ENCODE results near the gene CGRRF1.
A peak's percentile ranks its signal among the peaks of the same experiment; 100 is the strongest.

CGRRF1 gene

GRCh38 chr14:54554401-54554800, 44.7 kb downstream of the CGRRF1 start:
- Histone ChIP-seq H3K4me3 (ENCODE audit: low read depth, low read length) (no peak overlapping the region), H3K27ac (ENCODE audit: extremely low read depth, low read depth, low read length) (no peak overlapping the region), H3K4me1 (ENCODE audit: control insufficient read depth, insufficient read depth, low read length) (no peaks in the 10 kb centered on the region), H3K36me3 (ENCODE audit: control insufficient read depth in 2 of 2, insufficient read depth in 1 of 2, low read length in 2 of 2) (no peaks in the 10 kb centered on the region; a peak in 1 of 3 replicates), H3K9me3 (ENCODE audit: control insufficient read depth, insufficient read depth, low read depth, low read length) (no peaks in the 10 kb centered on the region)
- POLR2A ChIA-PET, result no interaction called here
- CTCF ChIA-PET, result interaction anchor here (0.7 to 0.8 kb wide), 2 partner anchors 8 to 252 kb away, joined by 4 read pairs; no protein-coding TSS in a partner anchor
- no peak for TF ChIP-seq HOXA7 (CRISPR knock-in tag; IDR thresholded peaks at IDR 0.05; ENCODE audit: borderline replicate concordance)
- no peak for TF ChIP-seq ZSCAN30 (tag by site-specific recombination; IDR thresholded peaks at IDR 0.05)
- no peak for TF ChIP-seq ZNF302 (tag by site-specific recombination; IDR thresholded peaks at IDR 0.05; ENCODE audit: low read depth)
- TF ChIP-seq ZNF639 (tag by site-specific recombination; IDR thresholded peaks at IDR 0.05), result no peak
- no peak for TF ChIP-seq SALL2 (tag by site-specific recombination; IDR thresholded peaks at IDR 0.05; ENCODE audit: borderline replicate concordance)
- TF ChIP-seq ZFP41 (tag by site-specific recombination; IDR thresholded peaks at IDR 0.05; ENCODE audit: borderline replicate concordance), result no peak
- no peak for TF ChIP-seq ZSCAN23 (tag by site-specific recombination; IDR thresholded peaks at IDR 0.05)
- TF ChIP-seq FEZF1 (tag by site-specific recombination; IDR thresholded peaks at IDR 0.05), result no peak
- no peak for TF ChIP-seq KLF8 (tag by site-specific recombination; IDR thresholded peaks at IDR 0.05)

- Histone ChIP-seq H3K4me3 (ENCODE audit: low read depth, low read length) (no peak overlapping the region), H3K4me1 (ENCODE audit: control insufficient read depth, insufficient read depth, low read length) (no peaks in the 10 kb centered on the region), H3K36me3 (ENCODE audit: control insufficient read depth in 2 of 2, insufficient read depth in 1 of 2, low read length in 2 of 2) (no peaks in the 10 kb centered on the region; a peak in 1 of 3 replicates), H3K27ac (ENCODE audit: extremely low read depth, low read depth, low read length) (no peak overlapping the region), H3K9me3 (ENCODE audit: control insufficient read depth, insufficient read depth, low read depth, low read length) (no peaks in the 10 kb centered on the region)
- TF ChIP-seq ZNF639 (tag by site-specific recombination; IDR thresholded peaks at IDR 0.05) (no peak), ZNF654 (tag by site-specific recombination; IDR thresholded peaks at IDR 0.05; ENCODE audit: low read depth) (peak; percentile 3; the same call in 1 of the 2 replicates)
- CTCF ChIA-PET, result interaction anchor here (0.5 to 1.0 kb wide), 2 partner anchors 9 to 408 kb away, joined by 4 to 5 read pairs; no protein-coding TSS in a partner anchor
- POLR2A ChIA-PET, result no interaction called here
Measured at GRCh38 chr14:54555651-54556050, 45.9 kb downstream of the CGRRF1 start.

GRCh38 chr14:54556535-54556934, 46.8 kb downstream of the CGRRF1 start:
- no peak overlapping the region for H3K4me3 ChIP-seq (ENCODE audit: low read depth, low read length)
- H3K4me1 ChIP-seq (ENCODE audit: control insufficient read depth, insufficient read depth, low read length), result no peaks in the 10 kb centered on the region
- ChIA-PET CTCF (interaction anchor here (0.6 to 1.2 kb wide), 3 partner anchors 97 to 343 kb away, joined by 3 read pairs; no protein-coding TSS in a partner anchor), POLR2A (no interaction called here)
- no peak overlapping the region for H3K27ac ChIP-seq (ENCODE audit: extremely low read depth, low read depth, low read length)
- H3K9me3 ChIP-seq (ENCODE audit: control insufficient read depth, insufficient read depth, low read depth, low read length), result no peaks in the 10 kb centered on the region
- TF ChIP-seq ZNF518A (tag by site-specific recombination; conservative IDR thresholded peaks at IDR 0.05; ENCODE audit: low read depth) (0 out of 2 replicates have a peak, but pooled peaks have one; percentile 29), ZNF148 (tag by site-specific recombination; IDR thresholded peaks at IDR 0.05; ENCODE audit: borderline replicate concordance) (no peak), HOXD13 (CRISPR knock-in tag; IDR thresholded peaks at IDR 0.05; ENCODE audit: borderline replicate concordance) (peak; percentile 95), ZNF214 (tag by site-specific recombination; IDR thresholded peaks at IDR 0.05; ENCODE audit: borderline replicate concordance) (no peak), ZNF155 (tag by site-specific recombination; IDR thresholded peaks at IDR 0.05) (no peak), ZNF335 (tag by site-specific recombination; conservative IDR thresholded peaks at IDR 0.05) (peak; percentile 48)
- H3K36me3 ChIP-seq (ENCODE audit: control insufficient read depth in 2 of 2, insufficient read depth in 1 of 2, low read length in 2 of 2), result no peaks in the 10 kb centered on the region; a peak in 1 of 3 replicates
